Left renal cortex interstitium (tissue), 4 donors: ENCODE measurements around the gene USP15. TPM values are rescaled to one million over a fixed set of nuclear protein-coding genes. Genes with fewer than 3 reads are reported as not detected.
"Not testable (repeated sequence)": the region's sequence is repeated elsewhere in the genome, so short reads cannot be mapped to it uniquely, and the experiment has no call there.

ENCODE experiments used
- DNase-seq, 4 donors: peaks; one replicate each; pipeline ENCODE4 v3.0.0-alpha.2; 2013; ENCODE audit warnings: low read depth in 4 of 4, low spot score in 2 of 4, missing footprints in 1 of 4
- polyA plus RNA-seq, 4 donors: library from polyadenylated mRNA; unstranded; fragments of 120-200 nt; gene quantifications; one replicate each; pipeline ENCODE4 v1.2.1, GENCODE V29; 2013; ENCODE audit not compliant: insufficient read length in 4 of 4

The USP15 gene
- polyA plus RNA-seq, 4 donors = 42.2 to 54.9 (median 47.9) TPM

DNA sequence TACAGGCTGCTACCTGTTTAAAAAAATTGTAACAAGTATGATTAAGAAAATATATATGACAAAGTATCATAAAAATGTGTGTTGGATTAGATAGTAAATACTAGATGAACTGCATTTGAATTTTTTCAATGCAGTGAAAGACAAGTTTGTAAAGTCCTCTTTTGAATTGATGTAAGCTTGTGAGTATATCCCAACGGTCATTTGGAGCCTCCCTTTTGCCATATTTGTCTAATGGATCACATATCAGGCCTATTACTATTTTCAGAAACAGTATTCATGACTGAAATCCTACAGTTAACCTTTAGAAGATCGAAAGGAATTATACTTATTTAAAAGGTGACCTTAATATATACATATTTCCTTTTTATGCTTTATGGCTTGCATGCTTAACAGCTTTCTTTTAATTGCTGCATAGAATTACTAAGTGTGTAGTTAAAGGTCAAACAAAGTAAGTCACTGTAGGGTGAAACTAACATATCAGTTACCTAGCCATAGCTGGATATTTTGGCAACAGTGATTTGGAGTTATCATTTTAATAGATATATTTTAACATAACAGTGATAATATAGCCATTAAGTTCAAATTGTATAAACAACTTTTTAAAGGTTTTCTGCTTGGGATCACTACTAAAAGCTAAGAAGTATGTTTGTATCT, 53.6 kb downstream of the USP15 start:
- DNase-seq = no peak

GRCh38 chr12:62317017-62317416, 56.8 kb downstream of the USP15 start:
- no peak for DNase-seq

DNA sequence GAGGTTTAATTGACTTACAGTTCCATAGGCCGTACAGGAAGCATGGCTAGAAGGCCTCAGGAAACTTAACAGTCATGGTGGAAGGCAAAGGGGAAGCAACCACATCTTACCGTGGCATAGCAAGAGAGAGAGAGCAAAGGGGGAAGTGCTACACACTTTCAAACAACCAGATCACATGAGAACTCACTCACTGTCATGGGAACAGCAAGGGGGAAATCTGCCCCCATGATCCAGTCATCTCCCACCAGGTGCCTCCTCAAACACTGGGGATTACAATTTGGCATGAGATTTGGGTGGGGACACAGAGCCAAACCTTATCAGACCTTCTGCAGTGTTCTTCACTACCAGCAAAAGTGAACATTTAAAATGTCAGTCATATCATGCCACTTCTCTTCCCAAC, 58.9 kb downstream of the USP15 start:
- DNase-seq = no peak

- DNase-seq = no peak
These were observed 59.9 kb downstream of the USP15 start for GRCh38 chr12:62320054-62320453.

DNA sequence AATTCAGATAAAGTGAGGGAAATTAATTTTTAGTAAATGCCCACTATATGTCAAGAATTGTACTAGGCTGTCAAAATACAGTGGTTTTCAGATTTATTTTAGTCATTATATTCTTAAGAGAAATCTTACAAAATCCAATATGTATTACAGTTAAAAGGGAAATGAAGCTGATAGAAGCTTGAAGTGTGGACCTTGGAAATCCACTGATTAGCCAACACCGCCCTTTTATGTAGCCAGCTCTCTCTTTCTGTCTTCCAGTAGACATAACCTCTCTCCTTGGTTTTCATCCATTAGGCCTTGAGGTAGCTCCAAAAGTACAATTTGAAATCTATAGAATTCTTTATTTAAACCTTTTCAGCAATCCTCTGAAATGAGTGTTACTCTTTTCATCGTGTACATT, 63.2 kb downstream of the USP15 start:
- no peak for DNase-seq

- DNase-seq = no peak
These were observed 68.2 kb downstream of the USP15 start for GRCh38 chr12:62328296-62328921.

GRCh38 chr12:62331306-62331705, 71.1 kb downstream of the USP15 start:
- DNase-seq = no peak

DNA sequence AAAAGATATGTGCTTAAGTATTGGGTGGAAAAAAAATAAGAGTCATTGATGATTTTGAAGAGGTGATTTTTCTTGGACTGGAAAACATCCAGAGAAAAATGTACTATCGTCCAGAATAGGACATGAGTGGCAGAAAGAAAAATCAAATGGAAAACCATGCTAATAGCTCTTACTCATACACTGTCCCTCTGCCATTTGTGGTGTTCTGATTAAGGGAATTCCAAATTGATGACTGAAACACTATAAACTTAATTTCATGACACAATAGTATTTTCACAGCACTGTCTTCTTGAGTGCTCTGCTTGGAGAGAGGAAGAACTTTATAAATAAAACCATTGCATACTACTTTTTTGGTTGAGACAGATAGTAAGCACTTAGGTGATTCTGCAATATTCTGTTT, 72.4 kb downstream of the USP15 start:
- DNase-seq = no peak

GRCh38 chr12:62335057-62335456, 74.9 kb downstream of the USP15 start:
- DNase-seq = no peak

- DNase-seq = no peak
These were observed 75.6 kb downstream of the USP15 start for GRCh38 chr12:62335796-62336195.

DNA sequence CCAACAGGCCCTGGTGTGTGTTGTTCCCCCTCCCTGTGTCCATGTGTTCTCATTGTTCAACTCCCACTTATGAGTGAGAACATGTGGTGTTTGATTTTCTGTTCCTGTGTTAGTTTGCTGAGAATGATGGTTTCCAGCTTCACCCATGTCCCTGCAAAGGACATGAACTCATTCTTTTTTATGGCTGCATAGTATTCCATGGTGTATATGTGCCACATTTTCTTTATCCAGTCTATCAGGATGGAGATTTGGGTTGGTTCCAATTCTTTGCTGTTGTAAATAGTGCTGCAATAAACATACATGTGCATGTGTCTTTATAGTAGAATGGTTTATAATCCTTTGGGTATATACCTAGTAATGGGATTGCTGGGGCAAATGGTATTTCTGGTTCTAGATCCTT, 77.4 kb downstream of the USP15 start:
- DNase-seq = not testable (repeated sequence)

GRCh38 chr12:62342614-62343303, 82.6 kb downstream of the USP15 start:
- DNase-seq = not testable (repeated sequence)

- DNase-seq = not testable (repeated sequence)
These were observed 83.3 kb downstream of the USP15 start for GRCh38 chr12:62343304-62344120.

DNA sequence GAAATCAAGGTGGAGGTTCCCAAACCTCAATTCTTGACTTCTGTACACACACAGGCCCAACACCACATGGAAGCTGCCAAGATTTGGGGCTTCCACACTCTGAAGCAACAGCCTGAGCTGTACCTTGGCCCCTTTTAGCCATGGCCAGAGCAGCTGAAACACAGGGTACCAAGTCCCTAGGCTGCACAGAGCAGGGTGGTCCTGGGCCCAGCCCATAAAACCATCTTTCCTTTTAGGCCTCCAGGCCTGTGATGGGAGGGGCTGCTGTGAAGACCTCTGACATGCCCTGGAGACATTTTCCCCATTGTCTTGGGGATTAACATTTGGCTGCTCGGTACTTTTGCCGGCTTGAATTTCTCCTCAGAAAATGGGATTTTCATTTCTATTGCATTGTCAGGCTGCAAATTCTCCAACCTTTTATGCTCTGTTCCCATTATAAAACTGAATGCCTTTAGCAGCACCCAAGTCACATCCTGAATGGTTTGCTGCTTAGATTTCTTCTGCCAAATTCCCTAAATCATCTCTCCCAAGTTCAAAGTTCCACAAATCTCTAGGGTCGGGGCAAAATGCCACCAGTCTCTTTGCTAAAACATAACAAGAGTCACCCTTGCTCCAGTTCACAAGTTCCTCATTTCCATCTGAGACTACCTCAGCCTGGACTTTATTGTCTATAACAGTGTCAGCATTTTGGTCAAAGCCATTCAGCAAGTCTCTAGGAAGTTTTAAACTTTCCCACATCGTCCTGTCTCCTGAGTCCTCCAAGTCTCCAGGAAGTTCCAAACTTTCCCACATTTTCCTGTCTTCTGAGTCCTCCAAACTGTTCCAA, 84.7 kb downstream of the USP15 start:
- not testable (repeated sequence) for DNase-seq

DNA sequence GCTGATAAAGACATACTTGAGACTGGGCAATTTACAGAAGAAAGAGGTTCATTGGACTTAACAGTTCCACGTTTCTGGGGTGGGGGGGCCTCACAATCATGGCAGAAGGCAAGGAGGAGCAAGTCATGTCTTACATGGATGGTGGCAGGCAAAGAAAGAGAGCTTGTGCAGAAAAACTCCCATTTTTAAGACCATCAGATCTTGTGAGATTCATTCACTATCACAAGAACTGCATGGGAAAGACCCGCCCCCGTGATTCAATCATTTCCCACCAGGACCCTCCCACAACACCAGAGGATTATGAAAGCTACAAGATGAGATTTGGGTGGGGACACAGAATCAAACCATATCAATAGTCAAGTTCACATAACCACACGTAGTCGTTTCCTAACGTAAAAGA, 85.5 kb downstream of the USP15 start:
- no peak for DNase-seq

DNA sequence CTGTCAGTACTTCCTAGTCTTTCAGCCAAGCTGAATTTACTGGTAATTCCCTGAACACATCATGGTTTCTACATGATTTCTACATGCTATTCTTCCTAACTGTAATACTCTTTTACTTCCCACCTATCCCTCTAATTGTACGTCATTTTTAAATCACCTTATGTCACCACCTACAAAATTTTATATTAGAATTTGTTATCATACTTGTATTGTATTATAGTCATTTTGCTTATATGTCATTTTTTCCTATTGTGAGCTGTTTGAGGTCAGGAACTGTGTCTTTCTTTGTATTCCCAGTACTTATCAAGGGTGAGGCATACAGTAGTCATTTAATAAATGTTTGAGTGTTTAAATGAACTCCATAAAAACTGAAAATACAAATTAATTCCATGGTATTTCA, 86.6 kb downstream of the USP15 start:
- no peak for DNase-seq

GRCh38 chr12:62347922-62348650, 87.9 kb downstream of the USP15 start:
- DNase-seq = no peak

DNA sequence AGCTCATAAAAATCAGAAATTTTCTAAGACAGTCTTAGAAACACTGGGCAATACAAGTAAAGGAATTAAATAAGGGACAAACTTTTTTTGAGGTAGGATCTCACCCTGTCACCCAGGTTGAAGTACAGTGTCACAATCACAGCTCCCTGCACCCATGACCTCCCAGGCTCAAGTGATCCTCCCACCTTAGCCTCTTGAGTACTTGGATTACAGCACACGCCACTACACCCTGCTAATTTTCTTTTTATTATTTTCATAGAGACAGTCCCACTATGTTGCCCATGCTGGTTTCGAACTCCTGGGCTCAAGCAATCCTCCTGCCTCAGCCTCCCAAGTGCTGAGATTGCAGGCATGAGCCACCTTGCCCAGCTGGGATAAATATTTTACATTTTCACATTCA, 90.3 kb downstream of the USP15 start:
- no peak for DNase-seq

GRCh38 chr12:62351326-62351725, 91.1 kb downstream of the USP15 start:
- no peak for DNase-seq

DNA sequence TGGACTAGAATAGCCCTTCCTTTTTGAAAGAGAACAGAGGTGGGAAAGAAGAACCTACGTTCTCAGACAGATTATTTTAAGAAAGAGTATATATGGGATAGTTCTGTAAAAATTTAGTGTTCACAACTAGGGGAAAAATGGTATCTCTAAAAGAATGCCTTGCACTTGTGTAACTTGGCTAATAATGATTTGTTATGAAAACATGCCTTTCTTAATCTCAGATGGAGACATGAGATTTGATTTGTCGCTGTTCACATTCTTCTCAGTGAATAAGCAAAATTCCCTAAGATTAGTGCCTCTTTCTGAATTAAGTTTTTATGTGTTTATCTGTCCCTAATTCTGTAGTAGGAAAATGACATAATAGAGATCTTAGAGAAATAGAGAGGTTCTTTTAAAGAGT, 100.8 kb downstream of the USP15 start:
- DNase-seq = no peak
